DMS53 (cell line): Measurements from ENCODE around the gene C12orf42.

Source experiments
- DNase-seq: peaks from one replicate; lab custom pipeline; 2025; lab: John Stamatoyannopoulos, UW

Gene C12orf42

DNA sequence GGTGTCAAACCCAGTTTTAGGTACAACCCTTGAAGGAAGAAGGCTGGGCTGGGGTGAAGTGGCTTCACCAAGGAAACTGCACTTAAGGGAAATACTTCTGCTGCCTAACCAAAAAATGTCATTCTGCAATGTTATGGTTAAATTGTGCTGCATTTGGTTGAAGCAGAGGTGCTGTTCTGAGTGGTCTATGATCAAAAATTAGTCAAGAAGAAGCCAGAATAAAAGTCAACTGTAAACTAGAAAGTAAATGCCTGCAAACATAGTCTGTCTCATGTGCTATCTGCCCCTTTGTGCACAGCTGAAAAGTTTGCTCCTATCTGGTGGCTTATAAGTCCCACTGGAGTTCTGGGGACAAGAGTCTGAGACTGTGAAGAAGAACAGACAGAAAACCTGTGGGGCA lies 158.8 kb downstream of the C12orf42 start:
- peak; percentile 22 for DNase-seq

DNA sequence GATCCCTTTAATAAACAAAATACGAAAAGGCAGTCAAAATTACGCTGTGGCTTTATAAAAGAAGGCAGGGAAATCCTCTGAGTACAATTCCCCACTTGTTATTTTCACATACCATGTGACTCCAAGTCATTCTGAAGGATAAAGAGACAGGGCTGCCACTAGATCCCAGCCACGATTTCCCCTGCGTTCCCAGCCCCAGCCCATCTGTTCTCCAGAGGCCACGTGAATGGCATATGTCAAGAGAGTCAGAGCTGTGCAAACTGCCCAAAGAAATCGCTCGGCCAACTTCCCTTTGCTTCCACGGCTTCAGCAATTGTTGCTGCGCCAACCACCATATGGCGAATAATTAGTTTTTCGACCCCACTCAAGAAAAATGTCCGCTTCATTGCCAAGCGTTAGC lies 161.3 kb downstream of the C12orf42 start:
- no peak for DNase-seq

DNA sequence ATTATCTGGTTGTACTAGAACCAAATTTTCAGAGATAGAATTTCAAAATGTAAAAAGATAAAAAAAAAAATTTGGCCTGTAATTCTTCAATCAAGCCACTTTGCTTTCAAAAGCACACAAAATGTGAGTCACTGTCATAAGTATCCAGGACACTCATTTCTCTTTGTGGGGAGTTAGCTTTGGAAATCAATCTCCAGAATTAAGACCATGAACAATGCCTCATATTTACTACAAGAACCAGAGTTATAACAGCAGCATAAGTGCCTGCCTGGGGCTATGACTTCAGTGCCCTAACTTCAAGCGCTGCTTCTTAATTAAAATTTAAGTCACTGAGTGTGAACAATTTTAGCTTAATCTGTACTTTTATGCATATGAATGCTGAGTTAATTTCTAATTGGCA lies 162.1 kb downstream of the C12orf42 start:
- peak; percentile 78 for DNase-seq

DNA sequence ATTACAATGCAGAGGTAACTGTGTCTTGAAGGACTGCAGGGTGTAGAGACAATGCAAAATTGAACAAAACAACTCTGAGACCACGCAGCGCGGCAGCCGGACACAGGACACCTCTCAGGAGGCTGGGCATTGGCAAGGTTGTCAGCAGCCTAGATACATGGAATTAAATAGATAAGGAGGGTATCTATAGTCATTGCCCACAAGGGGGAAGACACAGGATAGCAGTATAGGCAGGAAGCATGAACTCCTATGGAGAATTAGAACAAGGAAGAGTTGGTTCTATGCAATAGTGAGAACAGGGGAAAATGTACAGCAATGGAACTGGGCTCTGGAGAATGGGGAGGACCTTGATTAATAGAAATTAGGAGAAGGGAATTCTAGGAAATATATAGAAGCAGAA lies 164.1 kb downstream of the C12orf42 start:
- DNase-seq: peak; percentile 61

DNA sequence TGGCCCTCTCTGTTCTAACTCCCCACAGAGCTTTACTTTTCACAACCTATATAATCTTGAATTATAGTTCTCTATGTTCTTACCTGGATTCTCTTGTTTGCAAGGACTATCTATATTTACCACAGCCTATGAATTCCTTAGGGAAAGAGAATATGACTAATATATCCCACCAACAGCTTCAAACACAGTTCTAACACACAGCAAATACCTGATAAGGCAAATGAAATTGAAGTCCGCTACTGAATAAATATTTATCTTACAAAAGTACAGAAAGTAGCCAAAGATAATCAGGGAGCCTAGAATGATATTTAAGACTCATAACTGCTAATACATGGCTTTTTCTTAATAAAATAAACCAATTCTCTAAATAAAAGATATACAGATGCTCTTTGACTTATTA lies 165.1 kb downstream of the C12orf42 start:
- DNase-seq: no peak

DNA sequence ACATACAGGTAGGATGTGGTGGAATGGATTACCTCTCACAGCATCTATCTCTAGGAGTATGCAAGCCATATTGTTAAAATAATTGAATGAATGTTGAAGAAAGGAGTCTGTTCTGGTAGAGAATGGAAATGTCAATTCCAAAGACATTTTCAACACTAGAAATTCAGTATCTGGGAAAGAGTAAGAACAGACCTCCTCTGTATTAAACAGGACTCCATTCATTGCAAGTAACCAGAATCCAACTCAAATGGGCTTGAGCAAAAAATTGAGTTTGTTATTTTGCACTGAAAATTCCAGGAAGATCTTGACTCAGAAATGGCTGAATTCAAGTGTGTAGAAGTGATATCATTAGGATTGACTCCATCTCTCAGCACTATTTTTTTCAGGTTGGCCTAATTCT lies 168.1 kb downstream of the C12orf42 start:
- no peak for DNase-seq

DNA sequence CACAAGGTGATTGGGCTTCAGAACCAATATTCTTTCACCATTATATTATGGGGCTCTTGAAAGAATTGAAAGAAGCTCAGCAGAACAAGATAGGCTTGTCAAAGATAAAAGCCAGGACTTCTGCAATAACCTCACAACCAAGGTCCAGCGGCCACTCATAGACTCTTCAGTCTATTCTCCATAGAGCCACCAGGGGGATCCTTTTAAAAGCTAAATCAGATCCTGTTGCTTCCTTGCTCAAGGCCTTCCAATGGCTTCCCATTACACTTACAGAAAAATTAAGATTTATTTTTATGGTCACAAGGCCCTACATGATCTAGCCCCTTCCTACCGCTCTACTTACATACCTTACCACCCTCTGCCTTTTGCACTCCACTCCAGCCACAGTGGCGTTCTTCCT lies 169.6 kb downstream of the C12orf42 start:
- peak; percentile 76 for DNase-seq

DNA sequence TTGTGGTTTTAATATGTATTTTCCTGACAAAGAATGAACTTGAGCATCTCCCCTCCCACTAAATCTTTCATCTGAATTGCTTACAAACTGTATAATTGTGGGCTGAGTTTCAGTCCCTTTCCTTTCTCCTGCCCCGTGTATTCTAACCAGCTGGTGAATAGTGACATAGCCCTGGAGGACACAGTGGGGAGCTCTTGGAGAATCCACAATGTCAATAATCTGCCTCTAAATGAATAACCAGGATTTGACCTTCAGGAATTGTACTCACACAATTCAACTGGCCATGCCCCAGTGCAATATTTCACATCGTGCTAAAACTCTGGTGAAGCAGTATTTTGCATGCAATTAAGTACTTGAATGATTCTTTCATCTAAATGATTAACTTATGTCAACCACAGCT lies 177.2 kb downstream of the C12orf42 start:
- DNase-seq: peak; percentile 84

DNA sequence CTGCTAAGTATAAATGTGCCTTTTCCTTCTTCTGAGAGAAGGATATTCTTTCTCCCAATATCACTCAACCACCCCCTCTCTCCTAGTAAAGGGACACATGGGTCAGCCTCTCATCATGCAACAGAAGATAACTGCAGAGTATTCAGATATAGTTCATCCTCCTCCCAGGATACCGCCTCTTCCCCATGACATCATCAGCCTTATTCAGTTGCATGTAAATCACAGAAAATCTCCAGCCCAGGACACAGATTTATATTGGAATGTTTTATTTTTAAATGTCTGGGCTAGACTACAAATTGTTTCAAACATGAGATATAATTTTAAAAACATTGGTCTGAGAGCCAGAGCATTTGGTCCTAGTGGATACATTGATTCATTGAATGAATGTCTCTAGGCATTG lies 178.5 kb downstream of the C12orf42 start:
- peak; percentile 25 for DNase-seq

DNA sequence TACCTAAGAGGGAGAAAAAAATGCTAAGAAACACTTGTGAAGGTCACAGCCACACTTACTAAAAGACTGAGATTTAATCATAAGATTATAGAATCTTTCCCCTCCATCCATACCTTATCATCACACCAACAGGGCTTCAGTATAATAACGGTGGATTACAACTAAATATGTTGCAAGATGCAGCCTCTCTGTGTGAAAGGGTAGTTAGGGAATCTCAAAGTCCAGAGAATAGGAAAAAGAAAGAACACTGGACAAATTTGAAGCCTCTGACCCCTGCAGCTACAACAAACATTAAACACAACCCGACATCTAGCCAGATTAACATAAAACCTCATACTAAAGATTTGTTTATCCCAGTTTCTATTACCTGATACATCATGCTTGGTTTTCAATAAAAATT lies 181.0 kb downstream of the C12orf42 start:
- no peak for DNase-seq

DNA sequence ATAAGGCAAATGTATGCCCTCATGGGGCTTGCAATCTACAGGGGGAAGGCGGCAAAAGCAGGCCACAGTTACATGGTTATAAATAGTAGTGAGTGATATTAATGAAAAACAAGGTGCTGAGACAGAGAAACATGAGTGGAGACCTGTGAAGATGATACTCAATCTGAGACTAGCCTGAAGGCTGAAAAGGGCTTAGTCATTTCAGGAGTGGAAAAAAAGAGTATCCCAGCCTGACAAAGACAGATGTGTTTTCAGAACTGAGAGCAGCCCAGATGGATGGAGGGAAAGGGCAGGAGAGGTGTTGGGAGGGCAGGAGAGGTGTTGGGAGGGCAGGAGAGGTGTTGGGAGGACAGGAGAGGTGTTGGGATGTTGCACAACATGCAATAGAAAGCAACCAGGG lies 181.9 kb downstream of the C12orf42 start:
- peak; percentile 26 for DNase-seq

DNA sequence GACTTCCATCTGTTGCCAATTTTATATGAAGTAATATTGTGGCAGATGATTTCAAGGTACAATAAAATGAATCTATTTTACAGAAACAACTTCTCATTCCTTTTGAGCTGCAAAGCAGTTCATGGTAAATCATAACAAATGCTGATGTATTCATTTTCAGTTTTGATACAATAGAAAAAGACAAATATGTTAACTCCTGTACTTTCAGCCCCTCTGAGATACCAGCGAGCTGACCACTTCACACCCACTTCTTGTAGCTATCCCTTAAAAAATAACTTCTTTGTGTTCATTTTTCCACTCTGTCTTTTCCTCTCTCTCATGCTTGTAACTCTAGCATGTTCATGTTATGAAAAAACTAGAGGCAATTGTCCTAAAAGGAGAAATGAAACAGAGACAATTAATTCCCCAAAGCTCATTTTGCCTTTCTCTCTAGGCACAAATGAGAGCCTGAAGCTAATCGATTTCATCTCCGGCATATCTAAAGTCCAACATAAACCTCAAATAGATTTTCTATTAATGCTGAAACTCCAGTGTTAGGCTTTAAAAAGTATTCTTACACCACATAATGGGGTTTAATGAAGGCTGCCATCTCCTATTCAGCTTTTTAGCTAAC lies 182.9 kb downstream of the C12orf42 start:
- DNase-seq: no peak

DNA sequence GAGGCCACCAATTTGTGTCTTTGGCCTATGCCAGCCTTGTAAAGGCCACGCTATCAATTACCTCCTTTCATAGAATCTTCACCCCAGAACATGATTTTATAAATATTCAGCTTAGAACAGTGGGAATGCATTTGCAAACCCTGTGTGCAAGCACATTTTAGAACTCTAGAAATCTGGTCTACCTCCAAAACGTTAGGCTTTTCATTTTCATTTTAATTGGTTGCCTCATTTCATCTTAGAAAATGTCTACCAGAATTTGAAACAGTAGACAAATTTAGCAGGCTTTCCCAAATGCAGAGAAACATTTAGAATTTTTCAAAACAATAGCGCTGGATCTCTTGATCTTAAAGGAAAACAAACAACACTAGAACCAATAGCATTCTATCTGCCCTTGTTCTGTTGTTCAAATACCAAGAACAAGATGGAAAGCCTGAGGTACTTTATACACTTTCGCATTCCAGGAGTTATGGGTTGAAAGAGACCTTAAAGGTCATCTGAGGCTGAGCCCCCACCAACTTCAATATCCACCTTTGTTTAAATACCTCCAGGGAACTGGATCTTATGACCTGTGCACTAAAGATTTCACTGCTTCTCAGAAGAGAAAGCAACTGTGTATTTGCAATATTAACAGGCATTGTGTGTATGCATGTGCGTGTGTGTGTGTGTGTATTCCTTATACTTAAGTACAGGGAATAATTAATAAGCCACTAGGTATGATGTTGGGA lies 185.1 kb downstream of the C12orf42 start:
- no peak for DNase-seq

DNA sequence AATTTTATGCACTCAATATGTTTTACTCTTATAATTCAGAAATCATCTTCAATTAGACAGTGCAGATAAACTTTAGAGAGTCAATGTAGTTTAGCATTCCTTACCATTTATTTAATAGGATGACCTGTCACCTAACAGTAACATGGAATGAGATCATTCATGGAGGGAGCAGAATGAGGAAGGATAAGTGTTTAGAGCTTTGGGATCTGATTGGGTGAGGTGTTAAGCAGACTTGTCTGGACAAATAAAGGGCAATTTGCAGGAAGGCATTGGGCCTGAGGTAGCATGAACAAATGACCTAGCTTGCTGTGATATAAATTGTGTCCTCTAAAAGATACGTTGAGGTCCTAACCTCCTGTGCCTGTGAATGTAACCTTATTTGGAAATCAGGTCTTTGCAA lies 187.4 kb downstream of the C12orf42 start:
- peak; percentile 59 for DNase-seq

DNA sequence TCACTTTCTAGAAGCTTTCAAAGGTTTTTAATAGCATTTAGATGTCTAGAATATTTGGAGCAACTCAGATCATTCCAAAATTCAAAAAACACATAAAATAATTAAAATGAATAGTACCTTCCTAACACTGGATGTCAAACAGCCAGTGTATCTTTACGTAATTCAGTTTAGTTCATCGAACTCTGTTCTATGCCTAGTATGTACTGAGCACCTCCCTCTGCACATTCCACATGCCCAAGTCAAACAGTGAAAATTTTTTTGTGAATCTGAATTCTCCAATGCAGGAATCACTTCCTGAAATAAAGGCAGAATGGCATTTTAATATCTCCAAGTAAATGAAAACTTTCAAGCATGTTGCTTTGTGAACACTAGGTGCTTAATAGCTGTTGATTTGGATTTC lies 192.3 kb downstream of the C12orf42 start:
- DNase-seq: no peak

DNA sequence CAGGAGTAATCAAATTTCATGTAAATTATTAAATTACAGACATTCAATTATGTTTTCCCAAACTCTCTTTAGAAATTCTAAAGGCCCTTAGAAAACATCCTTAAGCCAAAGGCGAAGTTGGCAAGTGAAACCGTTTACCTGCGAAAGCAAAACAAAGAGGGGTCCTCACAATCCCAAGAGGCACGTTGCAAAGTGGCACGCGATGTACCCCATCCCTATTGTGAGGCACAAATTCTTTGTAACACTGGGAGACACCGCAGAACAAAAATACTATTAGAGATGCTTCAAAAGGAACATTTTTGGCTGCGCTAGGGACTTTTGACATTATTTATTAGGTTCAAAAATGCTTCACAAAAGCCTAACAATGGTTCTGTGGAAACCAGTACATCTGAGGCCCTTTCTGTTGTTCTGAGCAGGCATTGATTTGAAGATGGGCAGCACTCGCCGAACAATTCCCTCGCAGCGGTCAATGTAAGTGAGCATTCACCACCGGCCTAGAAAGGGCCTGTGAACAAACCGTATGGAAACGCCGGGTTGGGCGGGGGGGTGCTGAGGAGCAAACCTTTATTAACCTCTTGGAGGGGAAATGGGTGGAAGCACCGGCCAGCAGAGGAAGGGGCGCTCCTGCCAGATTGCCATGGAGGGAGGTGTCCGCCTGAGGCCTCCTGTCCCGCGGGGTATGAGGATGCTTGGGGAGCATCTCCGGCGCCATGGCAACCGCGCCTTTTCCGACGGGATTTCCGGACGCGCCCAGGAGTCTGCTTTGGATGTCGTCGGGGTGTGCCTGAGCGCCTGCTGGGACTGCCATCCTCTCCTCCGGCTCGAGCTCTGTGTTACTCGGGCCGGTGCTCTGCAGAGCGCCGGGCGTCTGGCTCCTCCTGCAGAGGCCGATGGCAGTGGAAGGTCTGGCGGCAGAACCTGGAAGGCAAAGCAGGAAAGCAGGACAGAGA lies 193.9 kb downstream of the C12orf42 start:
- DNase-seq: no peak

DNA sequence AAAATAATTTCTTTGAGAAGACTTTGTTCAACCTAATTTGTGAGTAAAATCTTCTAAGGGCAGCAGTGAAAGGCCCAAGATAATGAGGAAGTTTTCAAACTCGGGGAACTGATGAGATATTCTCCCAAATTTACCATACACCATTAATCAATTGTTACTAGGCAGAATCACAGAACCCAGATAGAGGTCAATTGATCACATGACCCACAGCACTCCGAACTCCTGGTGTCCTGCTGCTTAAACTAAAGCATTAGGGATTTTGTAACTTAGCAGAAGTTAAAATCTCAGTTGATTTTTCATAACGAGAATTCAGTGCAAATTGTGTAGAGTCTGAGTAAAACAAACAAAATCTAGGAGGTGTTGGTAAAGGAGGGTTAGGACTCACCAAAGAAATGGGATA lies 207.8 kb downstream of the C12orf42 start:
- DNase-seq: no peak

DNA sequence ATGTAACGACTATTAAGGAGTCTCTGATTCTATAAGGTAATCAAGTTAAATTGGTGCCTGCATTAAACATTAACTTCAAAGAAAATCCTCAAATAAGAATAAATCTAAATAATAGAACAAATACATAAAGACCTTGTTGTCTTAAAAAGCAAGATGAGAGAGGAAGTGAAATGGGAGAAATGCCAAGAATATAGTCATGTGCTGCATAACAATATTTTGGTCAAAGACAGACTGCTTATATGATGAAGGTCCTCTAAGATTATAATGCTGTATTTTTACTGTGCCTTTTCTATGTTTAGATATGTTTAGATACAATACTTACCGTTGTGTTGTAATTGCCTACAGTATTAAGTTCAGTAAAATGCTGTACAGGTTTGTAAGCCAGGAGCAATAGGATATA lies 213.6 kb downstream of the C12orf42 start:
- DNase-seq: no peak

DNA sequence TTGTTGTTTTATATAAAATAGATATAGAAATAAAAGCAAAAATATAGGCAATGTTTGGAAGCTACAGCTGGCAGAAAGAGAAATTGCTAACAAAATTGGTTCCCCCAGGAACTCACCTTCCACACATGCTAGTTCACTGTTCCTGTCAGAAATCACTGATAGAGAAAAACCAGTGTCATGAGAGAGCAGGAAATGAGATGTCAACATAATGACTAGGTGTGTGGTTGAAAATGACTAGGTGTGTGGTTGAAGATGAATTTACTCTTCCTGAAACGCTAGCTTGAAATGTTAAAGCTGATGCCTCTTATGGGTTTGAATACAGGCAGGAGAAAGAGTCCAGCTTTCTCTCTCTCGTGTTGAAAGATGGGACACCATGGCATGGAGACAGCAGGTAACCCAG lies 216.3 kb downstream of the C12orf42 start:
- peak; percentile 72 for DNase-seq

DNA sequence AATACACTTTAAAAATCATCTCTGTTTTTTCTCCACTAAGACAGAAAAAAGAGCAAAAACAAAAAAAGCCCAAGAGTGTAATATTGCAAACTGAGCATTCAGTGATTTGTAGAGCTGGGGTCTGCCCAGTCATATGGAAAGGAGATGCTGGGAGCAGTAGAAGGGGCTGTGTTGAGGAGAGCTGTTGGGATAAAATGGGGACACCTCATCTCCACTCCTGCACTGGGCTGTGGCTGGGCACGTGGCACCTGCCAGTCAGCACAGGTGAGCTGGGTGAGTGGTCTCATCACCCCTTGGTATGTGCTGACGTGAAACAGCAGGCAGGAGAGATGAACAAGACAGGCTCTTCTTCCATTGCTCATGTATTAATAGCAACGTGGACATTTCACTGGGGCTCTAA lies 217.4 kb downstream of the C12orf42 start:
- DNase-seq: peak; percentile 53

DNA sequence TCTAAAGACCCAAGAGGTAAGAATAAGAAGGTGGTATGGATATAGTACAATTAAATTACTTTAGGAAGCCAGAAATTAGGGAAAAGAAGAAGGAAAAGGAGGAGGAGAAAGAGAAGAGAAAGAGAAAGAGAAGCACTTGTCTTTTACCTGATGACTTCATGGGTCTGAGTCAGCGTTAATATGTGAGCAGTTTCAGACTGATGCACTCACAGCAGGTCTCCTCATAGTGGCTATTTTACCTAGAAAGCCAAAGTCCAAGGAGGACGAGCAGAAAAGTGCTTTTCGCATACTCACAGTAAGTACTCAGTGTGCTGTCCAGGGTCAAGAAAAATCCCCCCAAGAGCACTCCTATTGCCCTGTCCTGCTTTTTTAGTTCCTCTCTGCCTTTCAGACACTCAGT lies 222.1 kb downstream of the C12orf42 start:
- DNase-seq: peak; percentile 95

DNA sequence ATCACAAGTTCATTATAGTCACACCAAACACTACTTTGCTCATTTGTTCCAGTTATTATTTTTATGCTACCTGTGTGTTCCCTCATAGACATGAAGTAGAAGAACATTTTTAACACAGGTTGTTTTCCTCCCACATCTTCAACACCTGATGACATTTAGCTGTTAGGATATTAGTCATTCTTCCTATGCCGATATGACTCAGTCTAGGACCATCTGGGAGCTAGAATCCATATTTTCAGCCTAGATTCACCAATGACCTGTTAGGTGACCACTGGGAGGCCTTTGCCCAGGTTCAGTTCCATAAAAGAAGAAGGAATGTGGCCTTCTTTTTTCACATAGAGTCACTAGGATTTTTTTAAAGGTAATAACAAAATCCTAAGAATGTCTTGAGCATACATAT lies 222.8 kb downstream of the C12orf42 start:
- DNase-seq: peak; percentile 91

DNA sequence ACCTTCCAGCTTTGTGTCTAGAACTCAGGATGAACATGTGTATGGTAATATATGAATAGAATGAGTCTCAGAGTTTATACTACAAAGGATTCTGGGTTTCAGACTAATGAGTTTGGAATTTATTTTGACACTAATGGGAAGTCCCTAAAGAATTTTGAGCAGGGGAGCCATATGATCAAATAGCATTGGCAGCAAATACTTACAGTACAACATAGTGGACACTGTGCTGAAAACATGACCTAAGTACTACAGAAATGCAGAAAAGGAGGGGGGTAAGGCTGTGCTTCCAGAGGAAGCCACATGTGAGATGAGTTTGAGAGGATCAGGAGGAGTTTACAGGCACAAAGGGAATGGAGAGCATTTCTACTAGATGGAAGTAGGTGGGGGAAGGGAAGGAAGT lies 225.8 kb downstream of the C12orf42 start:
- peak; percentile 83 for DNase-seq
